ENCODE measurements around the gene GDPGP1. TPM values are rescaled to one million over a fixed set of nuclear protein-coding genes. Genes with fewer than 3 reads are reported as not detected.

Gene GDPGP1
- polyA plus RNA-seq, 1 donor: 5.8 TPM

Other genes with a start within 250 kb of the GDPGP1 start
- 18.1 TPM for gene ZNF710, start 232.9 kb upstream of the GDPGP1 start, polyA plus RNA-seq (ENCODE audit: insufficient read length)
- 185 TPM for gene IDH2, start 131.7 kb upstream of the GDPGP1 start, polyA plus RNA-seq (ENCODE audit: insufficient read length)
- 43.0 TPM for gene SEMA4B, start 32.9 kb upstream of the GDPGP1 start, polyA plus RNA-seq (ENCODE audit: insufficient read length)
- gene CIB1, start 268 bp upstream of the GDPGP1 start, polyA plus RNA-seq (ENCODE audit: insufficient read length): 49.4 TPM
- gene TTLL13, start 15.3 kb downstream of the GDPGP1 start, polyA plus RNA-seq (ENCODE audit: insufficient read length): 0.45 TPM
- gene NGRN, start 31.5 kb downstream of the GDPGP1 start, polyA plus RNA-seq (ENCODE audit: insufficient read length): 113 TPM
- 5.4 TPM for gene ZNF774, start 118.1 kb downstream of the GDPGP1 start, polyA plus RNA-seq (ENCODE audit: insufficient read length)
- 198 TPM for gene IQGAP1, start 154.0 kb downstream of the GDPGP1 start, polyA plus RNA-seq (ENCODE audit: insufficient read length)

Data from left kidney (tissue), 1 donor.